HEK293 (cell line): ENCODE results near the gene CAMK1G.

Source experiments
- CTCF ChIA-PET: fragments of 350-600 bp; formaldehyde crosslinking; extraction: SDS; loops from one replicate; lab custom pipeline; 2021; ENCODE audit warnings: antibody characterized with exemption; lab: Yijun Ruan, JAX
- POLR2A ChIA-PET: fragments of 300-600 bp; formaldehyde crosslinking; extraction: SDS; loops from one replicate; lab custom pipeline; 2020; ENCODE audit warnings: antibody characterized with exemption, inconsistent platforms; lab: Yijun Ruan, JAX
- H3K27ac ChIP-seq: fragments of 200-500 bp; sonication (Bioruptor generic); 2 replicates; pipeline ENCODE4 v1.5.1; 2014; ENCODE audit warnings: low read depth, low read length, control low read depth, inconsistent platforms; ENCODE audit errors: extremely low read depth
- H3K36me3 ChIP-seq, 2 experiments: fragments of 200-500 bp in 1 of 2; sonication (Bioruptor generic) in 1 of 2; 1 replicate in 1 of 2; 2 replicates in 1 of 2; pipeline ENCODE4 v1.5.1; 2014 to 2017; ENCODE audit warnings: inconsistent platforms in 2 of 2, low read length in 2 of 2; ENCODE audit not compliant: control insufficient read depth in 2 of 2, insufficient read depth in 1 of 2
- H3K4me1 ChIP-seq: fragments of 200-500 bp; sonication (Bioruptor generic); 2 replicates; pipeline ENCODE4 v1.5.1; 2014; ENCODE audit warnings: mild to moderate bottlenecking, low read length, inconsistent platforms; ENCODE audit not compliant: control insufficient read depth, insufficient read depth
- H3K4me3 ChIP-seq: 2 replicates; pipeline ENCODE4 v1.5.1; 2011; ENCODE audit warnings: low read depth, mild to moderate bottlenecking, control low read depth, low read length, moderate library complexity
- H3K9me3 ChIP-seq: fragments of 200-500 bp; sonication (Bioruptor generic); 2 replicates; pipeline ENCODE4 v1.5.1; 2014; ENCODE audit warnings: low read depth, low read length, inconsistent platforms; ENCODE audit not compliant: control insufficient read depth, insufficient read depth
- ATF2 ChIP-seq: fragments of 450-650 bp; formaldehyde crosslinking; IDR thresholded peaks from 2 replicates; pipeline ENCODE4 v1.5.1; 2016; ENCODE audit warnings: missing biosample characterization, missing genetic modification characterization, low read depth
- HIC1 ChIP-seq: fragments of 450-650 bp; formaldehyde crosslinking; IDR thresholded peaks from 2 replicates; pipeline ENCODE4 v1.5.1; 2016; ENCODE audit warnings: missing biosample characterization, missing genetic modification characterization
- REPIN1 ChIP-seq: fragments of 450-650 bp; formaldehyde crosslinking; IDR thresholded peaks from 2 replicates; pipeline ENCODE4 v1.5.1; 2017; ENCODE audit warnings: missing biosample characterization, missing genetic modification characterization, low read depth
- ZBTB10 ChIP-seq: fragments of 450-650 bp; formaldehyde crosslinking; IDR thresholded peaks from 2 replicates; pipeline ENCODE4 v1.5.1; 2016; ENCODE audit warnings: missing biosample characterization, missing genetic modification characterization
- ZBTB21 ChIP-seq: fragments of 450-650 bp; formaldehyde crosslinking; IDR thresholded peaks from 2 replicates; pipeline ENCODE4 v1.5.1; 2017; ENCODE audit warnings: missing biosample characterization, missing genetic modification characterization
- ZFP41 ChIP-seq: fragments of 450-650 bp; formaldehyde crosslinking; IDR thresholded peaks from 2 replicates; pipeline ENCODE4 v1.5.1; 2016; ENCODE audit warnings: missing biosample characterization, missing genetic modification characterization, borderline replicate concordance
- ZNF274 ChIP-seq, 2 experiments: fragments of 200-500 bp in 1 of 2; fragments of 450-650 bp in 1 of 2; sonication (Bioruptor generic) in 1 of 2; formaldehyde crosslinking in 1 of 2; IDR thresholded peaks; 2 replicates each; pipeline versions ENCODE4 v1.5.1 to v1.6.1; 2014 to 2016; ENCODE audit warnings: borderline replicate concordance in 1 of 2, inconsistent platforms in 1 of 2, low read length in 1 of 2, missing biosample characterization in 1 of 2, missing genetic modification characterization in 1 of 2
- ZNF292 ChIP-seq: fragments of 450-650 bp; formaldehyde crosslinking; IDR thresholded peaks from 2 replicates; pipeline ENCODE4 v1.5.1; 2016; ENCODE audit warnings: low read depth, missing biosample characterization, missing genetic modification characterization, borderline replicate concordance
- ZNF335 ChIP-seq: fragments of 450-650 bp; formaldehyde crosslinking; conservative IDR thresholded peaks from 2 replicates; pipeline ENCODE4 v1.5.1; 2016; ENCODE audit warnings: missing biosample characterization, missing genetic modification characterization
- ZNF394 ChIP-seq: fragments of 450-650 bp; formaldehyde crosslinking; IDR thresholded peaks from 2 replicates; pipeline ENCODE4 v1.5.1; 2016; ENCODE audit warnings: missing biosample characterization, missing genetic modification characterization, mild to moderate bottlenecking, moderate library complexity, borderline replicate concordance
- ZNF398 ChIP-seq: fragments of 450-650 bp; formaldehyde crosslinking; IDR thresholded peaks from 2 replicates; pipeline ENCODE4 v1.5.1; 2017; ENCODE audit warnings: missing biosample characterization, missing genetic modification characterization
- ZNF433 ChIP-seq: fragments of 450-650 bp; formaldehyde crosslinking; IDR thresholded peaks from 2 replicates; pipeline ENCODE4 v1.5.1; 2016; ENCODE audit warnings: missing biosample characterization, missing genetic modification characterization, low read depth
- ZNF549 ChIP-seq: fragments of 450-650 bp; IDR thresholded peaks from 2 replicates; pipeline ENCODE4 v1.5.1; 2018; ENCODE audit warnings: missing biosample characterization, missing genetic modification characterization, mild to moderate bottlenecking, inconsistent platforms, moderate library complexity
- ZNF610 ChIP-seq: fragments of 450-650 bp; formaldehyde crosslinking; IDR thresholded peaks from 2 replicates; pipeline ENCODE4 v1.5.1; 2016; ENCODE audit warnings: missing biosample characterization, missing genetic modification characterization, borderline replicate concordance
- ZNF626 ChIP-seq: fragments of 450-650 bp; sonication (Bioruptor Pico); formaldehyde crosslinking; IDR thresholded peaks from 2 replicates; pipeline ENCODE4 v1.5.1; 2018; ENCODE audit warnings: missing biosample characterization, missing genetic modification characterization, inconsistent platforms
- ZNF664 ChIP-seq: fragments of 450-650 bp; formaldehyde crosslinking; IDR thresholded peaks from 2 replicates; pipeline ENCODE4 v1.5.1; 2016; ENCODE audit warnings: missing biosample characterization, missing genetic modification characterization
- ZSCAN16 ChIP-seq: fragments of 450-650 bp; formaldehyde crosslinking; IDR thresholded peaks from 2 replicates; pipeline ENCODE4 v1.5.1; 2016; ENCODE audit warnings: missing biosample characterization, missing genetic modification characterization
- TF ChIP-seq, protein P1 (sequence below): fragments of 450-650 bp; formaldehyde crosslinking; IDR thresholded peaks from 2 replicates; pipeline ENCODE4 v1.5.1; 2016; ENCODE audit warnings: missing biosample characterization, missing genetic modification characterization
- TF ChIP-seq, protein P2 (sequence below): fragments of 450-650 bp; formaldehyde crosslinking; IDR thresholded peaks from 2 replicates; pipeline ENCODE4 v1.5.1; 2016; ENCODE audit warnings: missing biosample characterization, missing genetic modification characterization

Gene CAMK1G

GRCh38 chr1:209598227-209598626 is 14.7 kb downstream of the CAMK1G start (continued):
- TF ChIP-seq ZSCAN16 (tag by site-specific recombination) (no peak), HIC1 (tag by site-specific recombination) (no peak), ZNF335 (tag by site-specific recombination) (no peak)
- TF ChIP-seq, all 188 proteins: peak for 0

- no peaks in the 10 kb centered on the region for H3K4me1 ChIP-seq
- H3K36me3 ChIP-seq, result no peaks in the 10 kb centered on the region
- H3K27ac ChIP-seq, result no peak overlapping the region
- CTCF ChIA-PET, result interaction anchor here (1.0 to 2.2 kb wide), 5 partner anchors 10 to 93 kb away, joined by 4 to 31 read pairs (median 6); no protein-coding TSS in a partner anchor
- POLR2A ChIA-PET, result no interaction called here
- H3K4me3 ChIP-seq, result no peak overlapping the region
- no peaks in the 10 kb centered on the region for H3K9me3 ChIP-seq
- no peak for TF ChIP-seq REPIN1 (tag by site-specific recombination)
- no peak for TF ChIP-seq ZNF433 (tag by site-specific recombination)
- TF ChIP-seq ZNF292 (tag by site-specific recombination), result no peak
- no peak for TF ChIP-seq ZBTB21 (tag by site-specific recombination)
- no peak for TF ChIP-seq ZNF274 (IDR thresholded peaks at IDR 0.05; ENCODE audit: low read length)
- TF ChIP-seq ZNF274 (tag by site-specific recombination; IDR thresholded peaks at IDR 0.05; ENCODE audit: borderline replicate concordance), result no peak
- TF ChIP-seq ZNF549 (tag by site-specific recombination), result no peak
- TF ChIP-seq, protein P1, sequence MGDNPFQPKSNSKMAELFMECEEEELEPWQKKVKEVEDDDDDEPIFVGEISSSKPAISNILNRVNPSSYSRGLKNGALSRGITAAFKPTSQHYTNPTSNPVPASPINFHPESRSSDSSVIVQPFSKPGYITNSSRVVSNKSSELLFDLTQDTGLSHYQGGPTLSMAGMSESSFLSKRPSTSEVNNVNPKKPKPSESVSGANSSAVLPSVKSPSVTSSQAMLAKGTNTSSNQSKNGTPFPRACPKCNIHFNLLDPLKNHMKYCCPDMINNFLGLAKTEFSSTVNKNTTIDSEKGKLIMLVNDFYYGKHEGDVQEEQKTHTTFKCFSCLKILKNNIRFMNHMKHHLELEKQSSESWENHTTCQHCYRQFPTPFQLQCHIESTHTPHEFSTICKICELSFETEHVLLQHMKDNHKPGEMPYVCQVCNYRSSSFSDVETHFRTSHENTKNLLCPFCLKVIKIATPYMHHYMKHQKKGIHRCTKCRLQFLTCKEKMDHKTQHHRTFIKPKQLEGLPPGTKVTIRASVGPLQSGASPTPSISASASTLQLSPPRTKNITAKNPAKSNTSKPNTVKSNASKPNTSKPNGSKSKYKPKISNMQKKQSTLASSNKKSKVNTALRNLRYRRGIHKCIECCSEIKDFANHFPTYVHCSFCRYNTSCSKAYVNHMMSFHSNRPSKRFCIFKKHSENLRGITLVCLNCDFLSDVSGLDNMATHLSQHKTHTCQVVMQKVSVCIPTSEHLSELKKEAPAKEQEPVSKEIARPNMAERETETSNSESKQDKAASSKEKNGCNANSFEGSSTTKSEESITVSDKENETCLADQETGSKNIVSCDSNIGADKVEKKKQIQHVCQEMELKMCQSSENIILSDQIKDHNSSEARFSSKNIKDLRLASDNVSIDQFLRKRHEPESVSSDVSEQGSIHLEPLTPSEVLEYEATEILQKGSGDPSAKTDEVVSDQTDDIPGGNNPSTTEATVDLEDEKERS (tag by site-specific recombination), result no peak
- TF ChIP-seq ATF2, result no peak
- TF ChIP-seq ZNF398 (tag by site-specific recombination), result no peak
- TF ChIP-seq ZBTB10 (tag by site-specific recombination), result no peak
- TF ChIP-seq ZNF664 (tag by site-specific recombination), result no peak
- TF ChIP-seq, protein P2, sequence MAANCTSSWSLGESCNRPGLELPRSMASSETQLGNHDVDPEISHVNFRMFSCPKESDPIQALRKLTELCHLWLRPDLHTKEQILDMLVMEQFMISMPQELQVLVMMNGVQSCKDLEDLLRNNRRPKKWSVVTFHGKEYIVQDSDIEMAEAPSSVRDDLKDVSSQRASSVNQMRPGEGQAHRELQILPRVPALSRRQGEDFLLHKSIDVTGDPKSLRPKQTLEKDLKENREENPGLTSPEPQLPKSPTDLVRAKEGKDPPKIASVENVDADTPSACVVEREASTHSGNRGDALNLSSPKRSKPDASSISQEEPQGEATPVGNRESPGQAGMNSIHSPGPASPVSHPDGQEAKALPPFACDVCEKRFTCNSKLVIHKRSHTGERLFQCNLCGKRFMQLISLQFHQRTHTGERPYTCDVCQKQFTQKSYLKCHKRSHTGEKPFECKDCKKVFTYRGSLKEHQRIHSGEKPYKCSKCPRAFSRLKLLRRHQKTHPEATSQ (tag by site-specific recombination), result no peak
- no peak for TF ChIP-seq ZNF394 (tag by site-specific recombination)
- TF ChIP-seq ZNF610 (tag by site-specific recombination), result no peak
- no peak for TF ChIP-seq ZFP41 (tag by site-specific recombination)
- no peak for TF ChIP-seq ZNF626 (tag by site-specific recombination)
- TF ChIP-seq, all 188 proteins: peak for 0
Observed at GRCh38 chr1:209600541-209600940, 17.0 kb downstream of the CAMK1G start.
